GM12892 (cell line): ENCODE results near the gene THADA.

Experiments used
- POLR2A ChIP-seq: IDR thresholded peaks from 2 replicates; pipeline ENCODE4 v1.6.1; 2011; ENCODE audit warnings: low read depth, low read length, control low read depth
- TAF1 ChIP-seq: IDR thresholded peaks from 2 replicates; pipeline ENCODE4 v1.6.1; 2011; ENCODE audit warnings: low read depth, mild to moderate bottlenecking, control low read depth, low read length, borderline replicate concordance

GRCh38 chr2:43368483-43369385, 227.1 kb downstream of the THADA start:
- TF ChIP-seq POLR2A, result no peak
- TF ChIP-seq TAF1, result no peak
